Measurements from ENCODE around the gene NSD2. TPM values are rescaled to one million over a fixed set of nuclear protein-coding genes. Genes with fewer than 3 reads are reported as not detected.

The NSD2 gene
- total RNA-seq, 4 donors from 2014 or later: 19.1 to 33.1 (median 28.8) TPM

GRCh38 chr4:1856943-1857699, 14.1 kb upstream of the NSD2 start:
- ATAC-seq (ENCODE audit: low FRiP score) (peak; percentile 12), DNase-seq (ENCODE audit: low spot score) (no peak)
- TF ChIP-seq, protein P1, sequence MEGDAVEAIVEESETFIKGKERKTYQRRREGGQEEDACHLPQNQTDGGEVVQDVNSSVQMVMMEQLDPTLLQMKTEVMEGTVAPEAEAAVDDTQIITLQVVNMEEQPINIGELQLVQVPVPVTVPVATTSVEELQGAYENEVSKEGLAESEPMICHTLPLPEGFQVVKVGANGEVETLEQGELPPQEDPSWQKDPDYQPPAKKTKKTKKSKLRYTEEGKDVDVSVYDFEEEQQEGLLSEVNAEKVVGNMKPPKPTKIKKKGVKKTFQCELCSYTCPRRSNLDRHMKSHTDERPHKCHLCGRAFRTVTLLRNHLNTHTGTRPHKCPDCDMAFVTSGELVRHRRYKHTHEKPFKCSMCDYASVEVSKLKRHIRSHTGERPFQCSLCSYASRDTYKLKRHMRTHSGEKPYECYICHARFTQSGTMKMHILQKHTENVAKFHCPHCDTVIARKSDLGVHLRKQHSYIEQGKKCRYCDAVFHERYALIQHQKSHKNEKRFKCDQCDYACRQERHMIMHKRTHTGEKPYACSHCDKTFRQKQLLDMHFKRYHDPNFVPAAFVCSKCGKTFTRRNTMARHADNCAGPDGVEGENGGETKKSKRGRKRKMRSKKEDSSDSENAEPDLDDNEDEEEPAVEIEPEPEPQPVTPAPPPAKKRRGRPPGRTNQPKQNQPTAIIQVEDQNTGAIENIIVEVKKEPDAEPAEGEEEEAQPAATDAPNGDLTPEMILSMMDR (IDR thresholded peaks at IDR 0.05): no peak

- DNase-seq (ENCODE audit: low spot score) (no peak), ATAC-seq (ENCODE audit: low FRiP score) (no peak)
- TF ChIP-seq, protein P1 (IDR thresholded peaks at IDR 0.05): no peak
These were observed 13.3 kb upstream of the NSD2 start for GRCh38 chr4:1857931-1858330.

DNA sequence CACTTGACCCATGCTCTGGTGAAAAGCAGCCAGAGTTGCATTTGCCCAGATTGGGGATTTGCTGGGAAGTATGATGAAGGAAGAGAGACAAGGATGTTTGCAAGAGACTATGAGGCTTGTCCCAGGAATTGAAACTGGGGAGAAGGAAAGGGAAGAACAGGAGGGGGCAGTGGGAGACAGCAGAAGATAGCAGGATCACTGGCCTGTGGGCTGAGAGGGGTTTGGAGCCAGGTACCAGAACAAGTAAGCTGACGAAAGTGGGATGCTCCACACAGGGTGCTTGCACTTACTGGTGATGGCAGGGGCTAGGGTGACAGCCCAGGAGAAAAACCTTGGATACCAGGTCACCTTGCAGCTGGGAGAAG, 11.8 kb upstream of the NSD2 start:
- TF ChIP-seq, protein P1 (IDR thresholded peaks at IDR 0.05): no peak
- DNase-seq (ENCODE audit: low spot score) (no peak), ATAC-seq (ENCODE audit: low FRiP score) (no peak)

- TF ChIP-seq, protein P1 (IDR thresholded peaks at IDR 0.05): no peak
- DNase-seq (ENCODE audit: low spot score) (no peak), ATAC-seq (ENCODE audit: low FRiP score) (no peak)
These were observed 8.9 kb upstream of the NSD2 start for GRCh38 chr4:1862055-1862911.

DNA sequence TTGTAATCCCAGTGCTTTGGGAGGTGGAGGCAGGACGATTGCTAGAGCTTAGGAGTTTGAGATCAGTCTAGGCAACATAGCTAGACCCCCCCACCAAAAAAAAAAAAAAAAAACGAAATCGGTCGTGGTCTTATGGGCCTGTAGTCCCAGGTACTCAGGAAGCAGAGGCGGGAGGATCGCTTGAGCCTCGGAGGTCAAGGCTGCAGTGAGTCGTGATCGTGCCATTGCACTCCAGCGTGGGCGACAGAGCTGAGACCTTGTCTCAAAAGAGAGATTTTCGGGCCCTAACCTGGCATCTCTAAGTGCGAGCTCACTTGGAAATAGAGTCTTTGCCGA, 8.3 kb upstream of the NSD2 start:
- no peak for ATAC-seq (ENCODE audit: low FRiP score)
- TF ChIP-seq, protein P1 (IDR thresholded peaks at IDR 0.05): no peak
- no peak for DNase-seq (ENCODE audit: low spot score)

- ATAC-seq (ENCODE audit: low FRiP score) (no peak), DNase-seq (ENCODE audit: low spot score) (no peak)
- TF ChIP-seq, protein P1 (IDR thresholded peaks at IDR 0.05): no peak
These were observed 7.7 kb upstream of the NSD2 start for GRCh38 chr4:1863297-1864033.
